H1 (cell line): Measurements from ENCODE around the gene SYT6.

Experiments
- ATF3 ChIP-seq: IDR thresholded peaks from 2 replicates; pipeline ENCODE4 v1.6.1; 2011; ENCODE audit warnings: low read depth, mild to moderate bottlenecking, low read length; ENCODE audit not compliant: insufficient read depth
- CHD2 ChIP-seq: IDR thresholded peaks from 2 replicates; pipeline ENCODE4 v1.6.1; 2012; ENCODE audit warnings: low read length, improper control_type of control experiment
- CTCF ChIP-seq, 3 experiments: IDR thresholded peaks; 1 replicate in 2 of 3; 2 replicates in 1 of 3; pipeline versions ENCODE4 v1.5.1 to v1.6.1; 2011; ENCODE audit warnings: low read length in 3 of 3, mild to moderate bottlenecking in 3 of 3, inconsistent platforms in 2 of 3, low read depth in 1 of 3, moderate library complexity in 1 of 3; ENCODE audit not compliant: insufficient read depth in 1 of 3; ENCODE audit errors: control extremely low read depth in 1 of 3
- EP300 ChIP-seq, 2 experiments: IDR thresholded peaks; 1 replicate in 1 of 2; 2 replicates in 1 of 2; pipeline ENCODE4 v1.6.1; 2011 to 2012; ENCODE audit warnings: low read depth in 2 of 2, low read length in 2 of 2, mild to moderate bottlenecking in 2 of 2, borderline replicate concordance in 1 of 2, inconsistent platforms in 1 of 2, moderate library complexity in 1 of 2
- EZH2 ChIP-seq: fragments of 200-600 bp; sonication (generic); IDR thresholded peaks from 2 replicates; pipeline ENCODE4 v1.7.1; 2012; ENCODE audit warnings: low read depth, mild to moderate bottlenecking, moderate library complexity, low read length, inconsistent platforms; ENCODE audit not compliant: severe bottlenecking
- GABPA ChIP-seq: IDR thresholded peaks from 2 replicates; pipeline ENCODE4 v1.6.1; 2011; ENCODE audit warnings: mild to moderate bottlenecking, low read length, moderate library complexity, borderline replicate concordance; ENCODE audit not compliant: insufficient read depth
- JUND ChIP-seq: IDR thresholded peaks from 2 replicates; pipeline ENCODE4 v1.6.1; 2011; ENCODE audit warnings: mild to moderate bottlenecking, improper control_type of control experiment, low read length
- KDM5A ChIP-seq: fragments of 200-600 bp; IDR thresholded peaks from 2 replicates; pipeline ENCODE4 v1.7.1; 2012; ENCODE audit warnings: mild to moderate bottlenecking, low read length, inconsistent platforms, mixed read lengths
- NANOG ChIP-seq: IDR thresholded peaks from 2 replicates; pipeline ENCODE4 v1.6.1; 2011; ENCODE audit warnings: low read length, low read depth, mild to moderate bottlenecking, inconsistent platforms; ENCODE audit not compliant: insufficient read depth, poor library complexity, severe bottlenecking
- POLR2A ChIP-seq, 2 experiments: IDR thresholded peaks; 1 replicate in 1 of 2; 2 replicates in 1 of 2; pipeline ENCODE4 v1.6.1; 2011; ENCODE audit warnings: low read depth in 2 of 2, low read length in 2 of 2, mild to moderate bottlenecking in 2 of 2; ENCODE audit errors: control extremely low read depth in 1 of 2
- POLR2AphosphoS5 ChIP-seq: IDR thresholded peaks from 2 replicates; pipeline ENCODE4 v1.6.1; 2011; ENCODE audit warnings: low read depth, low read length
- RBBP5 ChIP-seq: IDR thresholded peaks from 2 replicates; pipeline ENCODE4 v1.7.1; 2012; ENCODE audit warnings: low read depth, mild to moderate bottlenecking, inconsistent platforms, low read length, moderate library complexity, borderline replicate concordance
- SIN3A ChIP-seq, 2 experiments: IDR thresholded peaks in 1 of 2; conservative IDR thresholded peaks in 1 of 2; 2 replicates each; pipeline ENCODE4 v1.6.1; 2011 to 2012; ENCODE audit warnings: low read length in 2 of 2, improper control_type of control experiment in 1 of 2, low read depth in 1 of 2, mild to moderate bottlenecking in 1 of 2
- TAF7 ChIP-seq: optimal IDR thresholded peaks from 2 replicates; pipeline ENCODE3; 2011; ENCODE audit warnings: low read depth, mild to moderate bottlenecking, inconsistent platforms, low read length, moderate library complexity, borderline replicate concordance

GRCh38 chr1:114130846-114131525 is 22.7 kb downstream of the SYT6 start:
- TF ChIP-seq GABPA: no peak
- no peak for TF ChIP-seq CTCF (IDR thresholded peaks at IDR 0.05; ENCODE audit: control extremely low read depth in 1 of 3, insufficient read depth in 1 of 3, low read depth in 1 of 3, low read length in 3 of 3)
- TF ChIP-seq SIN3A (conservative IDR thresholded peaks at IDR 0.05 in 1 of 2, IDR thresholded peaks at IDR 0.05 in 1 of 2; ENCODE audit: low read depth in 1 of 2, low read length in 2 of 2): no peak
- TF ChIP-seq EP300 (IDR thresholded peaks at IDR 0.05; ENCODE audit: borderline replicate concordance in 1 of 2, low read depth in 2 of 2, low read length in 2 of 2): no peak
- TF ChIP-seq POLR2A (IDR thresholded peaks at IDR 0.05; ENCODE audit: control extremely low read depth in 1 of 2, low read depth in 2 of 2, low read length in 2 of 2): no peak
- TF ChIP-seq EZH2: no peak
- TF ChIP-seq POLR2AphosphoS5: no peak
- no peak for TF ChIP-seq TAF7
- no peak for TF ChIP-seq JUND
- TF ChIP-seq RBBP5: no peak
- no peak for TF ChIP-seq ATF3
- TF ChIP-seq NANOG: no peak
- TF ChIP-seq KDM5A: no peak
- no peak for TF ChIP-seq CHD2
